HepG2 (cell line): Measurements from ENCODE around the gene TUT4. TPM values are rescaled to one million over a fixed set of nuclear protein-coding genes. Genes with fewer than 3 reads are reported as not detected.
A peak's percentile ranks its signal among the peaks of the same experiment; 100 is the strongest.

Experiments used
- ADNP ChIP-seq: sonication (generic); formaldehyde crosslinking; IDR thresholded peaks from 2 replicates; pipeline ENCODE4 v1.4.0; 2020; ENCODE audit warnings: missing genetic modification reagents
- AKNA ChIP-seq: sonication (generic); formaldehyde crosslinking; IDR thresholded peaks from 2 replicates; pipeline ENCODE4 v1.4.0; 2020; ENCODE audit warnings: missing genetic modification reagents, borderline replicate concordance
- ASH2L ChIP-seq: fragments of 300-600, 200-600 bp; sonication (generic); IDR thresholded peaks from 2 replicates; pipeline ENCODE4 v1.7.0; 2017; ENCODE audit warnings: low read depth, mild to moderate bottlenecking, moderate library complexity, mixed read lengths, low read length; ENCODE audit not compliant: insufficient read length
- CC2D1A ChIP-seq: sonication (generic); formaldehyde crosslinking; IDR thresholded peaks from 2 replicates; pipeline ENCODE4 v1.8.1; 2023; ENCODE audit warnings: mild to moderate bottlenecking, missing genetic modification reagents
- CENPT ChIP-seq: sonication (generic); formaldehyde crosslinking; IDR thresholded peaks from 2 replicates; pipeline ENCODE4 v1.8.0; 2022; ENCODE audit warnings: low read depth, mild to moderate bottlenecking, moderate library complexity, missing genetic modification reagents
- EED ChIP-seq: sonication (generic); formaldehyde crosslinking; IDR thresholded peaks from 2 replicates; pipeline ENCODE4 v1.5.0; 2020; ENCODE audit warnings: mild to moderate bottlenecking, missing genetic modification reagents
- ELF3 ChIP-seq: IDR thresholded peaks from 2 replicates; pipeline ENCODE4 v1.6.1; 2016; ENCODE audit warnings: missing genetic modification reagents, missing compliant biosample characterization
- HCFC1 ChIP-seq: fragments of 150-350 bp; IDR thresholded peaks from 2 replicates; pipeline ENCODE4 v1.6.1; 2014; ENCODE audit warnings: low read depth, low read length
- JARID2 ChIP-seq: sonication (generic); formaldehyde crosslinking; IDR thresholded peaks from 2 replicates; pipeline ENCODE4 v1.8.1; 2023; ENCODE audit warnings: missing genetic modification reagents, inconsistent platforms; ENCODE audit not compliant: insufficient replicate concordance
- KLF9 ChIP-seq: IDR thresholded peaks from 2 replicates; pipeline ENCODE4 v1.6.1; 2016; ENCODE audit warnings: low read depth
- MTF2 ChIP-seq: sonication (generic); formaldehyde crosslinking; IDR thresholded peaks from 2 replicates; pipeline ENCODE4 v1.5.0; 2020; ENCODE audit warnings: missing genetic modification reagents, borderline replicate concordance
- MYNN ChIP-seq: sonication (generic); formaldehyde crosslinking; IDR thresholded peaks from 2 replicates; pipeline ENCODE4 v1.4.0; 2020; ENCODE audit warnings: mild to moderate bottlenecking, low read depth, missing genetic modification reagents
- NKX3-1 ChIP-seq: sonication (generic); formaldehyde crosslinking; IDR thresholded peaks from 2 replicates; pipeline ENCODE4 v1.5.0; 2020; ENCODE audit warnings: missing genetic modification reagents
- NPAS2 ChIP-seq: sonication (generic); formaldehyde crosslinking; IDR thresholded peaks from 2 replicates; pipeline ENCODE4 v1.8.0; 2022; ENCODE audit warnings: mild to moderate bottlenecking, missing genetic modification reagents, borderline replicate concordance
- ONECUT2 ChIP-seq: sonication (generic); formaldehyde crosslinking; IDR thresholded peaks from 2 replicates; pipeline ENCODE4 v1.4.0; 2020; ENCODE audit warnings: missing genetic modification reagents
- RBM39 ChIP-seq: fragments of 200-400 bp; formaldehyde crosslinking; IDR thresholded peaks from one replicate; pipeline ENCODE4 v1.6.1; 2018; ENCODE audit warnings: antibody characterized with exemption, mild to moderate bottlenecking, low read depth, low read length; ENCODE audit not compliant: poor library complexity, severe bottlenecking
- RFX5 ChIP-seq: IDR thresholded peaks from 2 replicates; pipeline ENCODE4 v1.6.1; 2011; ENCODE audit warnings: low read depth, low read length, improper control_type of control experiment
- RORA ChIP-seq: sonication (generic); formaldehyde crosslinking; IDR thresholded peaks from 2 replicates; pipeline ENCODE4 v1.5.0; 2020; ENCODE audit warnings: mild to moderate bottlenecking, missing genetic modification reagents, moderate library complexity
- THAP11 ChIP-seq: IDR thresholded peaks from 2 replicates; pipeline ENCODE4 v1.6.1; 2016; ENCODE audit warnings: missing biosample characterization, missing genetic modification reagents
- ZNF414 ChIP-seq: sonication (generic); formaldehyde crosslinking; IDR thresholded peaks from 2 replicates; pipeline ENCODE4 v1.5.0; 2020; ENCODE audit warnings: missing genetic modification reagents
- ZNF549 ChIP-seq: sonication (generic); formaldehyde crosslinking; IDR thresholded peaks from 2 replicates; pipeline ENCODE4 v1.5.0; 2020; ENCODE audit warnings: missing genetic modification reagents
- ZNF678 ChIP-seq: sonication (generic); formaldehyde crosslinking; IDR thresholded peaks from 2 replicates; pipeline ENCODE4 v1.4.0; 2020; ENCODE audit warnings: mild to moderate bottlenecking, missing genetic modification reagents
- ZNF747 ChIP-seq: sonication (generic); formaldehyde crosslinking; IDR thresholded peaks from 2 replicates; pipeline ENCODE4 v1.8.1; 2023; ENCODE audit warnings: missing genetic modification reagents, mild to moderate bottlenecking, borderline replicate concordance
- ZNF761 ChIP-seq: sonication (generic); formaldehyde crosslinking; conservative IDR thresholded peaks from 2 replicates; pipeline ENCODE4 v1.4.0; 2020; ENCODE audit warnings: mild to moderate bottlenecking, missing genetic modification reagents
- ZNF780A ChIP-seq: sonication (generic); formaldehyde crosslinking; IDR thresholded peaks from 2 replicates; pipeline ENCODE4 v1.8.0; 2022; ENCODE audit warnings: mild to moderate bottlenecking, missing genetic modification reagents, moderate library complexity
- ZSCAN22 ChIP-seq: sonication (generic); formaldehyde crosslinking; IDR thresholded peaks from 2 replicates; pipeline ENCODE4 v1.4.0; 2020; ENCODE audit warnings: mild to moderate bottlenecking, missing genetic modification reagents
- polyA plus RNA-seq, 8 experiments: library from polyadenylated mRNA; depleted of rRNA in 3 of 8; stranded (reverse) in 7 of 8; unstranded in 1 of 8; fragments of >200 nt; fragmentation: Illumina TruSeq in 4 of 8; extraction: Trizol in 4 of 8; gene quantifications; 2 replicates each; pipeline versions ENCODE4 v1.2.1 to v1.2.3, GENCODE V29; 2011 to 2016; ENCODE audit warnings: low read depth in 4 of 8, missing spikeins in 1 of 8, mixed read lengths in 1 of 8; ENCODE audit not compliant: insufficient read depth in 1 of 8
- total RNA-seq, 5 experiments: library from RNA; depleted of rRNA; stranded (reverse); fragments of >200 nt; fragmentation: Illumina TruSeq; extraction: Trizol; gene quantifications; 2 replicates each; pipeline ENCODE4 v1.2.3, GENCODE V29; 2016; ENCODE audit warnings: low read depth in 1 of 5

The TUT4 gene
- total and polyA plus RNA-seq, 2 of the 13 experiments (the other 11 are each of a cell fraction or from before 2014, with no cell fraction given): 44.7 to 53.5 TPM

- no peak for TF ChIP-seq ZNF414 (CRISPR knock-in tag)
- TF ChIP-seq RBM39: peak; percentile 65
- TF ChIP-seq ZNF678 (CRISPR knock-in tag): 0 out of 2 replicates have a peak, but pooled peaks have one; percentile 35
- TF ChIP-seq ZNF747 (CRISPR knock-in tag): peak; percentile 86; the same call in 1 of the 2 replicates
- 0 out of 2 replicates have a peak, but pooled peaks have one; percentile 31 for TF ChIP-seq NPAS2 (CRISPR knock-in tag)
- 0 out of 2 replicates have a peak, but pooled peaks have one; percentile 36 for TF ChIP-seq ONECUT2
- TF ChIP-seq ASH2L: peak; percentile 89
- TF ChIP-seq MTF2 (CRISPR knock-in tag): no peak
- TF ChIP-seq ELF3 (CRISPR knock-in tag): peak; percentile 90
- TF ChIP-seq CC2D1A (CRISPR knock-in tag): peak; percentile 80; the same call in 1 of the 2 replicates
- TF ChIP-seq MYNN (CRISPR knock-in tag): no peak
- TF ChIP-seq ADNP: no peak
- TF ChIP-seq HCFC1: peak; percentile 22; the same call in 1 of the 2 replicates
- no peak for TF ChIP-seq JARID2 (CRISPR knock-in tag)
- no peak for TF ChIP-seq RORA
- no peak for TF ChIP-seq ZNF780A (CRISPR knock-in tag)
- no peak for TF ChIP-seq ZSCAN22 (CRISPR knock-in tag)
- TF ChIP-seq THAP11 (CRISPR knock-in tag): peak; percentile 93
- TF ChIP-seq EED (CRISPR knock-in tag): no peak
- TF ChIP-seq ZNF761 (CRISPR knock-in tag): 0 out of 2 replicates have a peak, but pooled peaks have one; percentile 32
- TF ChIP-seq KLF9 (CRISPR knock-in tag): peak; percentile 49; the same call in 1 of the 2 replicates
- TF ChIP-seq NKX3-1 (CRISPR knock-in tag): 0 out of 2 replicates have a peak, but pooled peaks have one; percentile 37
- no peak for TF ChIP-seq CENPT (CRISPR knock-in tag)
- TF ChIP-seq ZNF549 (CRISPR knock-in tag): no peak
- no peak for TF ChIP-seq RFX5
- no peak for TF ChIP-seq AKNA (CRISPR knock-in tag)
Observed at GRCh38 chr1:52404116-52404974, 148.5 kb downstream of the TUT4 start, which contains the start of the genes ORC1 and PRPF38A (continued).
